H1 (cell line): ENCODE measurements around the gene CBR4.

Source experiments
- ASH2L ChIP-seq: fragments of 200-600, 300-600 bp; sonication (generic); IDR thresholded peaks from one replicate; pipeline ENCODE4 v1.7.1; 2017; ENCODE audit warnings: low read length
- CHD1 ChIP-seq: IDR thresholded peaks from 2 replicates; pipeline ENCODE4 v1.6.1; 2012; ENCODE audit warnings: low read depth, low read length, improper control_type of control experiment
- HDAC2 ChIP-seq, 2 experiments: fragments of 300-600 bp in 1 of 2; sonication (generic) in 1 of 2; IDR thresholded peaks; 2 replicates each; pipeline ENCODE4 v1.6.1; 2011 to 2012; ENCODE audit warnings: low read depth in 2 of 2, low read length in 2 of 2, mild to moderate bottlenecking in 2 of 2, moderate library complexity in 2 of 2, borderline replicate concordance in 1 of 2, inconsistent platforms in 1 of 2
- NRF1 ChIP-seq: IDR thresholded peaks from 2 replicates; pipeline ENCODE4 v1.6.1; 2011; ENCODE audit warnings: mild to moderate bottlenecking, low read depth, low read length, improper control_type of control experiment
- POLR2A ChIP-seq, 2 experiments: IDR thresholded peaks; 1 replicate in 1 of 2; 2 replicates in 1 of 2; pipeline ENCODE4 v1.6.1; 2011; ENCODE audit warnings: low read depth in 2 of 2, low read length in 2 of 2, mild to moderate bottlenecking in 2 of 2; ENCODE audit errors: control extremely low read depth in 1 of 2
- POLR2AphosphoS5 ChIP-seq: IDR thresholded peaks from 2 replicates; pipeline ENCODE4 v1.6.1; 2011; ENCODE audit warnings: low read depth, low read length
- SUZ12 ChIP-seq: fragments of 200-600 bp; sonication (generic); IDR thresholded peaks from 2 replicates; pipeline ENCODE4 v1.6.1; 2012; ENCODE audit warnings: mild to moderate bottlenecking, inconsistent platforms, low read length, moderate library complexity, mixed read lengths
- TF ChIP-seq, protein P1 (sequence below), 3 experiments: IDR thresholded peaks; 1 replicate in 2 of 3; 2 replicates in 1 of 3; pipeline versions ENCODE4 v1.5.1 to v1.6.1; 2011; ENCODE audit warnings: low read length in 3 of 3, mild to moderate bottlenecking in 3 of 3, inconsistent platforms in 2 of 3, low read depth in 1 of 3, moderate library complexity in 1 of 3; ENCODE audit not compliant: insufficient read depth in 1 of 3; ENCODE audit errors: control extremely low read depth in 1 of 3

DNA sequence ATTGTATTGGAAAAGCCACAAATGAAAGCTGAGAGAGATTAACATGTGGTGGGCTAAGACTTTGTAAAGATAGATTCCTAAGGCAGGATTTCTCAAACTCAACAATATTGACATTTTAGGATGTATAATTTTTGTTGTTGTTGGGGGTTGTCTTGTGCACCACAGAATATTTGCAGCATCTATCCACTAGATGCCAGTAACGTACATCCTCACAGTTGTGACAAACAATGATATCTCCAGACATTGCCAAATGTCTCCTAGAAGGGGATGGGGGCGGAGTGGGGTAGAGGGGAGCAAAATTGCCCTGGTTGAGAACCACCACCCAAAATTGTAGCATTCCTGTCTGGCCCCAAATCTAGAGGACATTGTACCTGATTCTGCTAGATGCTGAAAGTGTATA lies 14.7 kb upstream of the CBR4 start:
- TF ChIP-seq CHD1 (no peak), SUZ12 (no peak), POLR2A (IDR thresholded peaks at IDR 0.05; ENCODE audit: control extremely low read depth in 1 of 2, low read depth in 2 of 2, low read length in 2 of 2) (no peak), HDAC2 (IDR thresholded peaks at IDR 0.05; ENCODE audit: borderline replicate concordance in 1 of 2, low read depth in 2 of 2, low read length in 2 of 2) (no peak), ASH2L (no peak), NRF1 (no peak), POLR2AphosphoS5 (no peak)
- TF ChIP-seq, protein P1, sequence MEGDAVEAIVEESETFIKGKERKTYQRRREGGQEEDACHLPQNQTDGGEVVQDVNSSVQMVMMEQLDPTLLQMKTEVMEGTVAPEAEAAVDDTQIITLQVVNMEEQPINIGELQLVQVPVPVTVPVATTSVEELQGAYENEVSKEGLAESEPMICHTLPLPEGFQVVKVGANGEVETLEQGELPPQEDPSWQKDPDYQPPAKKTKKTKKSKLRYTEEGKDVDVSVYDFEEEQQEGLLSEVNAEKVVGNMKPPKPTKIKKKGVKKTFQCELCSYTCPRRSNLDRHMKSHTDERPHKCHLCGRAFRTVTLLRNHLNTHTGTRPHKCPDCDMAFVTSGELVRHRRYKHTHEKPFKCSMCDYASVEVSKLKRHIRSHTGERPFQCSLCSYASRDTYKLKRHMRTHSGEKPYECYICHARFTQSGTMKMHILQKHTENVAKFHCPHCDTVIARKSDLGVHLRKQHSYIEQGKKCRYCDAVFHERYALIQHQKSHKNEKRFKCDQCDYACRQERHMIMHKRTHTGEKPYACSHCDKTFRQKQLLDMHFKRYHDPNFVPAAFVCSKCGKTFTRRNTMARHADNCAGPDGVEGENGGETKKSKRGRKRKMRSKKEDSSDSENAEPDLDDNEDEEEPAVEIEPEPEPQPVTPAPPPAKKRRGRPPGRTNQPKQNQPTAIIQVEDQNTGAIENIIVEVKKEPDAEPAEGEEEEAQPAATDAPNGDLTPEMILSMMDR (IDR thresholded peaks at IDR 0.05; ENCODE audit: control extremely low read depth in 1 of 3, insufficient read depth in 1 of 3, low read depth in 1 of 3, low read length in 3 of 3): peak in 2 of 3 experiments; percentile 34 to 44; a peak in 2 of 4 replicates
